LNCAP (cell line): ENCODE results near the gene ADCK1.

ENCODE experiments used
- CTCF ChIP-seq: fragments of 450-650 bp; IDR thresholded peaks from 2 replicates; pipeline ENCODE4 v1.5.1; 2017; ENCODE audit warnings: mild to moderate bottlenecking

Gene ADCK1

DNA sequence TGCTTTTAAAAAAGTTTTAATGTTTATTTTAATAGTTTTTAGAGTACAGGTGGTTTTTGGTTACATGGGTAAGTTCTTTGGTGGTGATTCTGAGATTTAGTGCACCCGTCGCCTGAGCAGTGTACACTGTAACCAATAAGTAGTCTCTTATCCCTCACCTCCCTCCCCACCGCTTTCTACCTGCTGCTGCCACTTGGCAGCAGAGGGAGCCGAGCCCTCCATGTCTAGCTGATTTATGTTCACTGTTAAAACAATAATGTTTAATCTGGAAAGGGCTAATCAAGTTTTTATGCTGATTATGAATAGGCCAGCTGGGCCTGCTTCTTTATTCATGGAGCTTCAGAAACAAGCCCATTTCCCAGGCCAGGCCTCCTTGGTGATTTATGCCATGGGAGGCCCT, 73.1 kb downstream of the ADCK1 start:
- no peak for TF ChIP-seq CTCF

DNA sequence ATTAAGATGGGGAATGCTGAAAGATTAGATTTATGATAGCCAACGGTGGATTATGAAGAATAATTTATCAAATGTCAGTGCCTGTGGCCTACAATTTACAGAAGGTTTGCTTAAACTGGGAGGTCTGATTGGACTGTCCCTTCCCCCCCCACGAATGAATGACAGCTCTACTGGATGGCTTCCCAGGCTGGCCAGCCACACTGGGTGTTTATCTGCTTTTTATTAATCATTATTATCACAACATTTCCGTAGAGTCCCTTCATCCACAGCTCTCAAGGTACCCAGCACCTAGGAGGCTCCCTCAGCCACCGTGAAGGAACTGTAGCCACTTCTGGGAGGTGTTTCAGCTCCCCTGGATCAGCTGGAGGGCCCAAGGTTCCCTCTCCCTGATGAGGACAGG, 78.9 kb downstream of the ADCK1 start:
- no peak for TF ChIP-seq CTCF

DNA sequence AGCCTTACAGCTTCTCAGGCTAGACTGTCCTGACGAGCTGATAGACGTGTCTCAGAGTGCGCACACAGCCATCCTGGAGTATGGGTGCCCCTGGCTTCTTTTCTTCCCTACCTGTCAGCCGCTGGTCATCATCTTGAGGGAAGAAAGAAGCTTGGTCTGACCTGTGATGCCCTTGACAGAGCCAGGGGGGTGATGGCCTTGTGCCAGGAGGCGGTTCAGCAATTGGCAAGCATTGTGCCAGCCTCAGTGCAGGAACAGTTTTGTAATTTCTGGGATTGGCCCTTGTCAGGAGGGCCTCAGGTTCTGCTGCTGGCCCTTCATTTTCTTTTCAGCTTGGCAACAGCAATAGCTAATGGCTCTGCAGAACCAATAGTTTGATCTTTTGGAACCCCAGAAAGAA, 80.1 kb downstream of the ADCK1 start:
- no peak for TF ChIP-seq CTCF

DNA sequence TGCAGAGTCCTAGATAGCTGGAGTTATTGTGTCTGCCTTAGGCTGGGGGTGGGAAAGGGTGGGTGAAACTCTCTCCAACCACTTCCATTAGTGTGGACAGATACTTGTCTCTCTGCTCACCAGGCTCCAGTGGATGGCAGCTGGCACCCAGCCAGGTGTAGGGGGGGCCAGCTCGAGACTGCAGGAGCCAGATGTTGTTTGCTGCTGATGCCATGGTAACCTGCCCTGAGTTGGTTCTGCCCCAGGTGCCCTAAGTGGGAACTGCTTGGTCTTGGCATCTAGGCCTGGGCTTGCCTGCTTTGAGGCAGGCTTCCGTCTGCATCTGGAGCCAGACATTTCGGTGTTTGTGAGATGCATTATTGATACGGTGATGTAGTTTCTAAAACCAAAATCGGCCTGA, 82.2 kb downstream of the ADCK1 start:
- TF ChIP-seq CTCF = no peak

DNA sequence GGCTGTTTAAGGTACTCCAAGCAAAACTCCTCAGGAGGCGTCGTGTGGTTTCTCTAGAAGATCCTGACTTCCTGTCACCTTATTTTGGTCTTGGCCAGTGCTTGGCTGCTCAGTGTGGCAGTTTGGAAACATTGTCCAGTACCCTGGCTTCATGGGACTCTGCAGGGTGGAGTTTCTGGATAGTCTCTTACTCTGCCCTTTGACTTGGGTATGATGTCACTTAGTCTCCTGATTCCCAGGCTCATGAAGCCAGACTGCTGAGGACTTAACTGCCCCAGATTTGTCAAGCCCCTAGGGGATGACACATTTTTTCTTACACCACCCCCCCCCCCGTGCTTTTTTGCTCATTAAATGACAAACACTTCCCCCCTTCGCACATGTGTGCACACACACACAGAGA, 82.7 kb downstream of the ADCK1 start:
- no peak for TF ChIP-seq CTCF

DNA sequence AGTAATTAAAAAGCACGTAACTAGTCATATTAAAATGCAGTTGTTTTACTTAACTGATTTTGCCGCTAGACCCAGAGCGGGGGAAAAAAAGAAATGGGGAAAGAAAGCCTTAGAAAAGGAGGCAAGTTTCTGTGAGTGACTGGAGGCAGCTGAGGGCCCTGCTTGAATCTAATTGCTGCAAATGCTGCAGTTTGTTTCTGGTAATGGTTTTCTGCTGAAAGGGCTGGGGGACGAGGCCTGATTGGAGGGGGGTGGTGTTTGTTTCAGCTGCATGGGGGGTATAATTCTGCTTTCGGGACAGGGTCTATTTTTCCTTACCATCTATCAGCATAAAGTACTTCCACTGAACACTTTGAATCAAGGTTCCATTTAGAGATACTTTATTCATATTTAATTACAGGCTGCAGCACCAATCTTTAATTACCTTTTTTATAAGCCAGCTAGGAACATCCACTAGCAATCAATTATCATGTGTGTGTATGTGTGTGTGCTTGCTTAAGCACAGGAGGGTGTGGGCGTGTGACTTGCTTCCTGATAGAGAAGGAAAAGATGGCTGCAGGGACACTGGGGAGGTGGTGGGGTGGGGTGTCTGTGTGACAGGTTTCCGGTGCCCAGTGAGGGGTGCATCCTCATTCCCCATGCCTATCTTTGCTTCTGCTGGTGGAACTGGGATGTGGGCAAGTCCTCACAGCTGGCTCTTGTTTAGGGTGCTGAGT, 83.4 kb downstream of the ADCK1 start:
- no peak for TF ChIP-seq CTCF

- no peak for TF ChIP-seq CTCF
Observed at GRCh38 chr14:77883847-77884238, 83.9 kb downstream of the ADCK1 start.

DNA sequence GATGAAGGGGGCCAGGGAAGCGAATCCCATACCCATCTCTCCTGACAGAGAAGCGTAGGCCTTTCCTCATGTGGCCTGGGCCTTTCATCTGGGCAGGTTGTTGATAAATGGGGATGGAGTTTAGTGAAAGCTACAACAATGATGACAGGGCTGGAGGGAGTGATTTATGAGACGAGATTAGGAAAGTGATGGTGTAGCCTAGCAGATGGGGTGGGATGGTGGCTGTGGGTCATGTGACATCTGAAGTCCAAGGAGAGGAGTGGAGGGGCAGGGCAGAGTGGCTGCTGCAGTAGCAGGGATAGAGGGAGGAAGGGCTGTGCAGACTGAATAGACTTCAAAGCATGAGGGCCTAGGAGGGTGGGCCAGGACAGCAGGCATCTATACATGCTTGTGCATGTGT, 85.5 kb downstream of the ADCK1 start:
- TF ChIP-seq CTCF = no peak
